NB4 (cell line): ENCODE data around the gene C6.
"Not testable (repeated sequence)": the region's sequence is repeated elsewhere in the genome, so short reads cannot be mapped to it uniquely, and the experiment has no call there.

Source experiments
- DNase-seq: peaks from one replicate; pipeline ENCODE4 v3.0.0; 2010; ENCODE audit warnings: low read depth
- H3K4me3 ChIP-seq: one replicate; pipeline ENCODE4 v1.5.1; 2011; ENCODE audit warnings: mild to moderate bottlenecking, low read depth, low read length, moderate library complexity
- CTCF ChIP-seq: IDR thresholded peaks from one replicate; pipeline ENCODE4 v1.5.1; 2012; ENCODE audit warnings: low read depth, low read length
- MAX ChIP-seq: IDR thresholded peaks from 2 replicates; pipeline ENCODE4 v1.6.1; 2011; ENCODE audit warnings: low read depth, low read length
- MYC ChIP-seq: IDR thresholded peaks from 2 replicates; pipeline ENCODE4 v1.6.1; 2011; ENCODE audit warnings: low read depth, low read length
- POLR2A ChIP-seq: IDR thresholded peaks from 2 replicates; pipeline ENCODE4 v1.6.1; 2011; ENCODE audit warnings: mild to moderate bottlenecking; ENCODE audit not compliant: insufficient read length; ENCODE audit errors: extremely low read depth

Gene C6

DNA sequence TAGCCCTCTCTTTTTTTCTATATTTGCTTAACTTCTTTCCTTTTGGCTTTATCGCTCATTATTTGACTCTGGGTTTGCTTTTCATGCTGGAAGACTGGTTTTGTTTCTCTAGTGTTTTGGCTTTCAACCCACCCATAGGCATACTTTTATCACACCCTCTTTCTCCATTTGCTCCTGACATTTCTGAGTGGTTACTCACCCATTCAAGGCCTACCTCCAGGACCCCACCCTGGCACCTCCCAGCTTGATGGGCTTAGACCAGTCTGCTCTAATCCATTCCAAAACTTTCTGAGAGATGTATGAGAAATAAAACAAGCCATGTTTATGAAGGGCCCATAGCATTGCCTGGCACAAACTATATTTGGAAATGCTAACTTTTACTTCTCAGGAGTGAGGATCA, 18.1 kb downstream of the C6 start:
- no peak for DNase-seq
- H3K4me3 ChIP-seq = no peak overlapping the region
- no peak for TF ChIP-seq MYC
- TF ChIP-seq POLR2A = no peak
- TF ChIP-seq CTCF = no peak
- TF ChIP-seq MAX = no peak

- H3K4me3 ChIP-seq = no peak overlapping the region
- DNase-seq = no peak
- TF ChIP-seq POLR2A (no peak), MAX (no peak), CTCF (no peak), MYC (no peak)
Measured at GRCh38 chr5:41194339-41194738, 19.0 kb downstream of the C6 start.

- H3K4me3 ChIP-seq = no peak overlapping the region
- DNase-seq = no peak
- TF ChIP-seq POLR2A (no peak), CTCF (no peak), MYC (no peak), MAX (no peak)
Measured at GRCh38 chr5:41193456-41194205, 19.7 kb downstream of the C6 start.

DNA sequence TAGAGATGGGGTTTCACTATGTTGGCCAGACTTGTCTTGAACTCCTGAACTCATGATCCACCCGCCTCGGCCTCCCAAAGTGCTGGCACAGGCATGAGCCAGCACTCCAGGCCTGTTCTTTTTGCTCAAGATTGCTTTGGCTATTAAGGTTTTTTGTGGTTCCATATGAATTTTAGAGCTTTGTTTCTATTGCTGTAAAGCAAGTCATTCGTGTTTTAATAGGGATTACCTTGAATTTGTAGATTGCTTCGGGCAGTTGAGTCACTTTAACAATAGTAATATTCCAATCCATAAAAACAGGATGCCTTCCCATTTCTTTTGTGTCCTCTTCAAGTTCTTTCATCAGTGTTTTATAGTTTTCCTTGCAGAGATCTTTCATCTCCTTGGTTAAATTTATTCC, 22.1 kb downstream of the C6 start:
- no peak for DNase-seq
- no peak overlapping the region for H3K4me3 ChIP-seq
- no peak for TF ChIP-seq MYC

- no peak overlapping the region for H3K4me3 ChIP-seq
- TF ChIP-seq MAX (no peak), MYC (no peak), CTCF (no peak), POLR2A (no peak)
- DNase-seq = no peak
Measured at GRCh38 chr5:41186143-41186542, 27.2 kb downstream of the C6 start.

- not testable (repeated sequence) for H3K4me3 ChIP-seq, DNase-seq
Measured at GRCh38 chr5:41183331-41183730, 30.0 kb downstream of the C6 start.

GRCh38 chr5:41182666-41183065, 30.7 kb downstream of the C6 start:
- DNase-seq = no peak
- TF ChIP-seq POLR2A (no peak), CTCF (no peak), MAX (no peak), MYC (no peak)
- H3K4me3 ChIP-seq = no peak overlapping the region
